K562 (cell line): Measurements from ENCODE around the gene ELMO1. TPM values are rescaled to one million over a fixed set of nuclear protein-coding genes. Genes with fewer than 3 reads are reported as not detected.

Experiments
- ATAC-seq: fragments of 200-7000 bp; cut with Tn5 transposase; 3 replicates; pipeline ENCODE4 v1.9.1; 2020; ENCODE audit warnings: moderate library complexity
- BruUV-seq: library from RNA; stranded (reverse); fragments of 400-500 nt; replicated peaks from 2 replicates; lab custom pipeline; 2021; lab: Mats Ljungman, UMichigan
- CTCF ChIA-PET: fragments of 300-600 bp; formaldehyde crosslinking; extraction: SDS; loops from one replicate; lab custom pipeline; 2021; ENCODE audit warnings: low intra/inter-chr PET ratio; lab: Yijun Ruan, JAX
- POLR2A ChIA-PET: fragments of 300-600, 350-650 bp; sonication (Branson Sonifier 250); formaldehyde crosslinking; extraction: SDS; loops from one replicate; lab custom pipeline; 2021; ENCODE audit warnings: antibody characterized with exemption, inconsistent platforms; lab: Yijun Ruan, JAX
- DNase-seq, 4 experiments: peaks; one replicate each; pipeline versions ENCODE4 v3.0.0 to v3.0.0-alpha.2; 2011 to 2018; ENCODE audit warnings: low spot score in 3 of 4, mixed read lengths in 3 of 4; ENCODE audit errors: extremely low read depth in 1 of 4
- FAIRE-seq: peaks from 2 replicates; lab custom pipeline; 2011; peaks lifted over from hg19 to GRCh38; lab: Jason Lieb, UNC
- H2AFZ ChIP-seq: 2 replicates; pipeline ENCODE4 v1.6.0; 2011; ENCODE audit warnings: low read depth, low read length, control low read depth, inconsistent platforms
- H3K27ac ChIP-seq: fragments of 200-600 bp; 3 replicates; pipeline ENCODE4 v1.8.0; 2011; ENCODE audit warnings: low read depth, mild to moderate bottlenecking, control low read depth, inconsistent platforms, low read length, moderate library complexity, mixed read lengths; ENCODE audit errors: extremely low read depth
- H3K27me3 ChIP-seq, 2 experiments: fragments of 300-600 bp in 1 of 2; 2 replicates in 1 of 2; 3 replicates in 1 of 2; pipeline versions ENCODE4 v1.6.0 to v1.8.0; 2011; ENCODE audit warnings: inconsistent platforms in 2 of 2, low read length in 2 of 2, mild to moderate bottlenecking in 1 of 2, mixed read lengths in 1 of 2, moderate library complexity in 1 of 2; ENCODE audit not compliant: control insufficient read depth in 2 of 2, insufficient read depth in 2 of 2
- H3K36me3 ChIP-seq: fragments of 300-600 bp; 3 replicates; pipeline ENCODE4 v1.8.0; 2011; ENCODE audit warnings: mild to moderate bottlenecking, low read length, inconsistent platforms; ENCODE audit not compliant: control insufficient read depth, insufficient read depth
- H3K4me1 ChIP-seq, 2 experiments: fragments of 200-600 bp in 1 of 2; replicated peaks in 1 of 2; 2 replicates in 1 of 2; 3 replicates in 1 of 2; pipeline versions ENCODE4 v1.5.1 to v1.8.0; 2011; ENCODE audit warnings: inconsistent platforms in 2 of 2, low read length in 2 of 2, mild to moderate bottlenecking in 1 of 2, mixed read lengths in 1 of 2, moderate library complexity in 1 of 2; ENCODE audit not compliant: control insufficient read depth in 2 of 2, insufficient read depth in 2 of 2
- H3K4me2 ChIP-seq: 2 replicates; pipeline ENCODE4 v1.6.1; 2011; ENCODE audit warnings: low read length, control low read depth, inconsistent platforms, mixed read lengths; ENCODE audit not compliant: insufficient read depth
- H3K4me3 ChIP-seq: fragments of 200-600 bp; sonication (generic), shearing (Covaris generic); 2 replicates; pipeline ENCODE4 v1.5.1; 2016; ENCODE audit warnings: control low read depth, inconsistent platforms
- H3K79me2 ChIP-seq: fragments of 200-600 bp; 3 replicates; pipeline ENCODE4 v1.8.0; 2011; ENCODE audit warnings: low read length, inconsistent platforms; ENCODE audit not compliant: control insufficient read depth, insufficient read depth
- H3K9ac ChIP-seq, 2 experiments: 2 replicates each; pipeline versions ENCODE4 v1.6.0 to v1.6.1; 2011; ENCODE audit warnings: low read depth in 2 of 2, low read length in 2 of 2, control low read depth in 1 of 2, inconsistent platforms in 1 of 2, mild to moderate bottlenecking in 1 of 2, mixed read lengths in 1 of 2; ENCODE audit not compliant: insufficient read depth in 1 of 2
- H3K9me1 ChIP-seq: one replicate; pipeline ENCODE4 v1.6.0; 2011; ENCODE audit warnings: inconsistent platforms, mild to moderate bottlenecking, low read length, moderate library complexity; ENCODE audit not compliant: control insufficient read depth, insufficient read depth
- H3K9me3 ChIP-seq: replicated peaks from 2 replicates; pipeline ENCODE4 v1.5.1; 2011; ENCODE audit warnings: low read depth, low read length, inconsistent platforms; ENCODE audit not compliant: control insufficient read depth, insufficient read depth
- H4K20me1 ChIP-seq: replicated peaks from 2 replicates; pipeline ENCODE4 v1.6.1; 2011; ENCODE audit warnings: low read length, inconsistent platforms, mixed read lengths; ENCODE audit not compliant: control insufficient read depth, insufficient read depth
- ARHGAP35 ChIP-seq: fragments of 450-650 bp; IDR thresholded peaks from 2 replicates; pipeline ENCODE4 v1.6.1; 2018; ENCODE audit not compliant: partially characterized antibody
- CCAR2 ChIP-seq: fragments of 200-400 bp; formaldehyde crosslinking; IDR thresholded peaks from 2 replicates; pipeline ENCODE4 v1.6.1; 2017; ENCODE audit warnings: mild to moderate bottlenecking, low read depth, low read length
- GMEB1 ChIP-seq: fragments of 250-450 bp; sonication (Bioruptor Pico); IDR thresholded peaks from 2 replicates; pipeline ENCODE4 v1.4.0; 2020; ENCODE audit warnings: mild to moderate bottlenecking
- HINFP ChIP-seq: fragments of 450-650 bp; conservative IDR thresholded peaks from 2 replicates; pipeline ENCODE4 v1.6.1; 2016; ENCODE audit warnings: missing genetic modification characterization, low read depth, mild to moderate bottlenecking, control low read depth, missing compliant biosample characterization
- JUND ChIP-seq, 2 experiments: IDR thresholded peaks; 2 replicates in 1 of 2; 3 replicates in 1 of 2; pipeline ENCODE4 v1.6.1; 2011; ENCODE audit warnings: borderline replicate concordance in 2 of 2, low read depth in 2 of 2, low read length in 2 of 2, improper control_type of control experiment in 1 of 2, missing biosample characterization in 1 of 2, missing genetic modification characterization in 1 of 2, missing genetic modification reagents in 1 of 2
- KLF1 ChIP-seq: fragments of 450-650 bp; IDR thresholded peaks from 2 replicates; pipeline ENCODE4 v1.6.1; 2016; ENCODE audit warnings: missing genetic modification characterization, missing compliant biosample characterization
- PHB2 ChIP-seq: fragments of 450-650 bp; IDR thresholded peaks from 2 replicates; pipeline ENCODE4 v1.6.1; 2017; ENCODE audit warnings: low read depth
- RCOR1 ChIP-seq, 2 experiments: IDR thresholded peaks; 2 replicates each; pipeline ENCODE4 v1.6.1; 2012; ENCODE audit warnings: low read depth in 2 of 2, low read length in 2 of 2, borderline replicate concordance in 1 of 2, improper control_type of control experiment in 1 of 2
- STAT6 ChIP-seq: sonication (generic); formaldehyde crosslinking; IDR thresholded peaks from 2 replicates; pipeline ENCODE4 v1.8.1; 2023; ENCODE audit warnings: mild to moderate bottlenecking, missing genetic modification reagents
- UBTF ChIP-seq, 2 experiments: IDR thresholded peaks; 2 replicates each; pipeline ENCODE4 v1.6.1; 2012; ENCODE audit warnings: improper control_type of control experiment in 2 of 2, low read depth in 2 of 2, low read length in 2 of 2, borderline replicate concordance in 1 of 2
- WGBS: fragments of 100-300 bp; shearing (Covaris generic); methylation state at CpG from one replicate; pipeline ENCODE4 v1.1.6; 2016; ENCODE audit warnings: low coverage, mixed read lengths; ENCODE audit not compliant: insufficient coverage; ENCODE audit errors: missing lambda C conversion rate; 5-methylcytosine and 5-hydroxymethylcytosine counted together
- in situ Hi-C: fragments of 300-500 bp; cut with MboI; formaldehyde crosslinking; loops from 4 replicates; pipeline ENCODE4 v1.15.0; 2018; ENCODE audit warnings: inconsistent platforms, mixed read lengths
- intact Hi-C: fragments of 100-400 bp; cut with micrococcal nuclease; formaldehyde crosslinking; loops from 2 replicates; pipeline ENCODE4 v1.14.2; 2022
- polyA plus RNA-seq, 8 experiments: library from polyadenylated mRNA; depleted of rRNA in 4 of 8; stranded (reverse) in 5 of 8; unstranded in 3 of 8; fragments of >200 nt; fragmentation: Nextera tagmentation in 2 of 8; fragmentation: Illumina TruSeq in 1 of 8; extraction: Ambion mirVana in 2 of 8; extraction: Trizol in 1 of 8; gene quantifications; 2 replicates each; pipeline versions ENCODE4 v1.2.1 to v1.2.3, GENCODE V29; 2011 to 2014; ENCODE audit warnings: inconsistent platforms in 1 of 8, missing spikeins in 1 of 8
- total RNA-seq, 7 experiments: library from RNA; depleted of rRNA in 6 of 7; stranded (reverse); fragments of >200 nt in 6 of 7; fragmentation: Illumina TruSeq in 2 of 7; extraction: Trizol in 2 of 7; gene quantifications; 2 replicates each; pipeline versions ENCODE4 v1.2.1 to v1.2.3, GENCODE V29; 2011 to 2021; ENCODE audit warnings: low replicate concordance in 1 of 7

The ELMO1 gene
- total and polyA plus RNA-seq, 9 of the 15 experiments (the other 6 are each of a cell fraction or from before 2014, with no cell fraction given): 0.36 to 7.2 (median 3.6) TPM

GRCh38 chr7:36972140-36972518, 476.5 kb downstream of the ELMO1 start (continued):
- TF ChIP-seq UBTF (IDR thresholded peaks at IDR 0.05; ENCODE audit: borderline replicate concordance in 1 of 2, low read depth in 2 of 2, low read length in 2 of 2): no peak
- TF ChIP-seq PHB2: no peak
- TF ChIP-seq CCAR2: no peak
- TF ChIP-seq KLF1 (tag): no peak
- TF ChIP-seq JUND (IDR thresholded peaks at IDR 0.05; ENCODE audit: borderline replicate concordance, low read depth, low read length): no peak
- no peak for TF ChIP-seq JUND (tag; IDR thresholded peaks at IDR 0.05; ENCODE audit: borderline replicate concordance, low read depth, low read length)

GRCh38 chr7:36971515-36972139, 477.0 kb downstream of the ELMO1 start:
- Histone ChIP-seq H3K4me1 (peaks cover 0 to 7% of the 10 kb centered on the region in 2 experiments; a peak in 1 of 5 replicates), H3K9me1 (no peaks in the 10 kb centered on the region), H3K79me2 (no peaks in the 10 kb centered on the region), H3K9me3 (no peaks in the 10 kb centered on the region), H3K36me3 (no peaks in the 10 kb centered on the region), H3K4me2 (no peak overlapping the region), H4K20me1 (no peaks in the 10 kb centered on the region), H3K27ac (no peak overlapping the region), H3K9ac (no peak overlapping the region), H3K4me3 (no peak overlapping the region), H3K27me3 (no peaks in the 10 kb centered on the region), H2AFZ (no peak overlapping the region)
- DNase-seq (no peak), FAIRE-seq (no peak), ATAC-seq (no peak)
- 4% methylated on average over 9 of the region's 9 CpGs for WGBS
- intact Hi-C loops (no loop called here), in situ Hi-C loops (no loop called here)
- ChIA-PET POLR2A (interaction anchor here (1.3 kb wide), 1 partner anchor 9 kb away, joined by 4 read pairs; no protein-coding TSS in a partner anchor), CTCF (no interaction called here)
- no TSS peak for BruUV-seq
- no peak for TF ChIP-seq RCOR1 (IDR thresholded peaks at IDR 0.05; ENCODE audit: borderline replicate concordance in 1 of 2, low read depth in 2 of 2, low read length in 2 of 2)
- TF ChIP-seq GMEB1 (CRISPR knock-in tag): no peak
- no peak for TF ChIP-seq HINFP
- no peak for TF ChIP-seq ARHGAP35
- no peak for TF ChIP-seq STAT6 (CRISPR knock-in tag)
- TF ChIP-seq KLF1 (tag): no peak
